OCI-LY7 (cell line): ENCODE measurements around the gene MRGPRX2. TPM values are rescaled to one million over a fixed set of nuclear protein-coding genes. Genes with fewer than 3 reads are reported as not detected.

Experiments
- BruUV-seq: library from RNA; stranded (reverse); fragments of 400-500 nt; replicated peaks from 2 replicates; lab custom pipeline; 2021; lab: Mats Ljungman, UMichigan
- CTCF ChIA-PET: fragments of 300-600 bp; sonication (Branson Sonifier 250); formaldehyde crosslinking; loops from one replicate; lab custom pipeline; 2022; ENCODE audit warnings: antibody characterized with exemption; ENCODE audit not compliant: unreplicated experiment; lab: Charles Lee
- POLR2A ChIA-PET: fragments of 300-600 bp; sonication (Branson Sonifier 250); formaldehyde crosslinking; loops from one replicate; lab custom pipeline; 2022; ENCODE audit warnings: antibody characterized with exemption; lab: Charles Lee
- DNase-seq: peaks from one replicate; pipeline ENCODE4 v3.0.0-alpha.2; 2015; ENCODE audit warnings: low spot score
- H2AFZ ChIP-seq: fragments of 200-600 bp; sonication (generic), shearing (Covaris generic); 2 replicates; pipeline ENCODE4 v1.6.1; 2014; ENCODE audit warnings: mild to moderate bottlenecking, antibody characterized with exemption, low read length, moderate library complexity
- H3K27ac ChIP-seq: fragments of 200-600 bp; sonication (generic); 2 replicates; pipeline ENCODE4 v1.5.1; 2014; ENCODE audit warnings: mixed run types, low read depth, mild to moderate bottlenecking, moderate library complexity, low read length, inconsistent platforms; ENCODE audit not compliant: poor library complexity, severe bottlenecking
- H3K36me3 ChIP-seq: fragments of 200-600 bp; sonication (generic); 2 replicates; pipeline ENCODE4 v1.6.1; 2014; ENCODE audit warnings: mild to moderate bottlenecking, antibody characterized with exemption, low read length, moderate library complexity, mixed read lengths; ENCODE audit not compliant: insufficient read depth
- H3K4me1 ChIP-seq: fragments of 200-600 bp; sonication (generic); 2 replicates; pipeline ENCODE4 v1.5.1; 2014; ENCODE audit warnings: mild to moderate bottlenecking, low read length; ENCODE audit not compliant: insufficient read depth, poor library complexity, severe bottlenecking
- H3K4me2 ChIP-seq: fragments of 200-600 bp; sonication (generic); 2 replicates; pipeline ENCODE4 v1.6.1; 2014; ENCODE audit warnings: mild to moderate bottlenecking, low read length
- H3K4me3 ChIP-seq: fragments of 200-600 bp; sonication (generic); 2 replicates; pipeline ENCODE4 v1.5.1; 2014; ENCODE audit warnings: mild to moderate bottlenecking, low read depth, low read length; ENCODE audit not compliant: poor library complexity, severe bottlenecking
- H3K79me2 ChIP-seq: fragments of 200-600 bp; sonication (generic); 2 replicates; pipeline ENCODE4 v1.6.1; 2016; ENCODE audit warnings: low read depth, mild to moderate bottlenecking, low read length, moderate library complexity, mixed read lengths; ENCODE audit not compliant: insufficient read depth
- H3K9me2 ChIP-seq: fragments of 200-600 bp; sonication (generic); 2 replicates; pipeline ENCODE4 v1.6.1; 2016; ENCODE audit warnings: mild to moderate bottlenecking, low read length, mixed read lengths; ENCODE audit not compliant: insufficient read depth
- H3K9me3 ChIP-seq: fragments of 200-600 bp; sonication (generic); 2 replicates; pipeline ENCODE4 v1.6.1; 2014; ENCODE audit warnings: mild to moderate bottlenecking, mixed run types, low read length, mixed read lengths
- H4K20me1 ChIP-seq: fragments of 200-600 bp; sonication (generic); 2 replicates; pipeline ENCODE4 v1.6.1; 2014; ENCODE audit warnings: mild to moderate bottlenecking, antibody characterized with exemption, low read length, moderate library complexity, mixed read lengths; ENCODE audit not compliant: insufficient read depth
- CTCF ChIP-seq: fragments of 200-600 bp; sonication (generic); conservative IDR thresholded peaks from 2 replicates; pipeline ENCODE4 v1.5.1; 2014; ENCODE audit warnings: mild to moderate bottlenecking, antibody characterized with exemption, low read length, moderate library complexity, mixed read lengths
- EZH2phosphoT487 ChIP-seq: fragments of 200-600 bp; sonication (generic); IDR thresholded peaks from 2 replicates; pipeline ENCODE4 v1.6.1; 2018; ENCODE audit warnings: low read depth, borderline replicate concordance, mild to moderate bottlenecking, mixed run types, antibody characterized with exemption, low read length, moderate library complexity, mixed read lengths
- intact Hi-C: fragments of 100-400 bp; cut with micrococcal nuclease; formaldehyde crosslinking; loops from one replicate; pipeline ENCODE4 v1.10.0; 2022; ENCODE audit not compliant: unreplicated experiment
- total RNA-seq, 2 experiments: library from RNA; depleted of rRNA in 1 of 2; stranded (reverse); fragments of >200 nt in 1 of 2; shearing (Covaris generic) in 1 of 2; gene quantifications; 2 replicates each; pipeline ENCODE4 v1.2.3, GENCODE V29; 2014 to 2022

The MRGPRX2 gene
- total RNA-seq, 2 experiments from 2014 or later = not detected

GRCh38 chr11:19025481-19026406 lies 34.8 kb downstream of the MRGPRX2 start:
- no peak for DNase-seq
- Histone ChIP-seq H4K20me1 (no peaks in the 10 kb centered on the region), H3K9me2 (no peaks in the 10 kb centered on the region), H3K4me3 (no peak overlapping the region), H2AFZ (no peak overlapping the region), H3K4me1 (no peaks in the 10 kb centered on the region), H3K79me2 (no peaks in the 10 kb centered on the region), H3K4me2 (no peak overlapping the region), H3K9me3 (no peaks in the 10 kb centered on the region), H3K27ac (no peak overlapping the region), H3K36me3 (no peaks in the 10 kb centered on the region)
- TF ChIP-seq CTCF = no peak
- TF ChIP-seq EZH2phosphoT487 = no peak
- POLR2A ChIA-PET = interaction anchor here (1.2 kb wide), 1 partner anchor 12 kb away, joined by 4 read pairs; no protein-coding TSS in a partner anchor
- no TSS peak for BruUV-seq
- CTCF ChIA-PET = no interaction called here
- intact Hi-C loops = no loop called here

GRCh38 chr11:19020831-19021230 lies 39.7 kb downstream of the MRGPRX2 start:
- H3K79me2 ChIP-seq = no peaks in the 10 kb centered on the region
- H3K27ac ChIP-seq = no peak overlapping the region
- no peak overlapping the region for H3K4me3 ChIP-seq
- H3K4me2 ChIP-seq = no peak overlapping the region
- H4K20me1 ChIP-seq = no peaks in the 10 kb centered on the region
- no peaks in the 10 kb centered on the region for H3K9me3 ChIP-seq
- DNase-seq = no peak
- ChIA-PET POLR2A (no interaction called here), CTCF (no interaction called here)
- intact Hi-C loops = no loop called here
- no peak overlapping the region for H2AFZ ChIP-seq
- no TSS peak for BruUV-seq
- no peaks in the 10 kb centered on the region for H3K9me2 ChIP-seq
- H3K4me1 ChIP-seq = no peaks in the 10 kb centered on the region
- no peaks in the 10 kb centered on the region for H3K36me3 ChIP-seq
- TF ChIP-seq CTCF = no peak
- no peak for TF ChIP-seq EZH2phosphoT487

- Histone ChIP-seq H3K79me2 (no peaks in the 10 kb centered on the region), H4K20me1 (no peaks in the 10 kb centered on the region), H3K9me3 (no peaks in the 10 kb centered on the region), H3K36me3 (no peaks in the 10 kb centered on the region), H3K27ac (no peak overlapping the region), H3K4me3 (no peak overlapping the region), H2AFZ (no peak overlapping the region), H3K4me1 (no peaks in the 10 kb centered on the region), H3K4me2 (no peak overlapping the region), H3K9me2 (no peaks in the 10 kb centered on the region)
- TF ChIP-seq CTCF (no peak), EZH2phosphoT487 (no peak)
- BruUV-seq = no TSS peak
- intact Hi-C loops = no loop called here
- CTCF ChIA-PET = no interaction called here
- DNase-seq = no peak
- POLR2A ChIA-PET = no interaction called here
These were observed 41.6 kb downstream of the MRGPRX2 start for GRCh38 chr11:19018901-19019300.
